Thyroid gland (tissue), 4 donors: ENCODE data around the gene PRR5. TPM values are rescaled to one million over a fixed set of nuclear protein-coding genes. Genes with fewer than 3 reads are reported as not detected.

ENCODE experiments used
- DNase-seq, 2 donors: peaks; one replicate each; pipeline ENCODE4 v3.0.0-alpha.2; 2019
- H3K27ac ChIP-seq, 3 donors: fragments of 200-600 bp; sonication (generic); 1 replicate in 2 of 3; 2 replicates in 1 of 3; pipeline ENCODE4 v1.5.1; 2016 to 2019; ENCODE audit warnings: mild to moderate bottlenecking in 1 of 3, moderate library complexity in 1 of 3
- H3K27me3 ChIP-seq: fragments of 200-600 bp; sonication (generic); one replicate; pipeline ENCODE4 v1.5.1; 2019
- H3K36me3 ChIP-seq, 2 donors: fragments of 200-600 bp; sonication (generic); one replicate each; pipeline ENCODE4 v1.5.1; 2016 to 2019
- H3K4me1 ChIP-seq, 2 donors: fragments of 200-600 bp; sonication (generic); one replicate each; pipeline ENCODE4 v1.5.1; 2017 to 2019
- H3K4me3 ChIP-seq, 3 donors: fragments of 200-600 bp; sonication (generic); replicated peaks in 1 of 3; 1 replicate in 2 of 3; 2 replicates in 1 of 3; pipeline ENCODE4 v1.5.1; 2016; ENCODE audit warnings: mild to moderate bottlenecking in 1 of 3
- H3K9me3 ChIP-seq: fragments of 200-600 bp; sonication (generic); one replicate; pipeline ENCODE4 v1.5.1; 2017
- CTCF ChIP-seq, 6 experiments: fragments of 200-600 bp in 3 of 6; fragments of 450-650 bp in 3 of 6; sonication (generic) in 3 of 6; IDR thresholded peaks; one replicate each; pipeline ENCODE4 v1.5.1; 2016 to 2019; ENCODE audit warnings: antibody characterized with exemption in 6 of 6, mild to moderate bottlenecking in 2 of 6, inconsistent platforms in 1 of 6, moderate library complexity in 1 of 6
- POLR2A ChIP-seq, 2 donors: fragments of 450-650 bp; IDR thresholded peaks; one replicate each; pipeline ENCODE4 v1.6.1; 2017; ENCODE audit warnings: antibody characterized with exemption in 2 of 2, mild to moderate bottlenecking in 2 of 2, moderate library complexity in 1 of 2
- WGBS, 2 donors: methylation state at CpG; one replicate each; pipeline ENCODE4 v1.1.5; 2017; 5-methylcytosine and 5-hydroxymethylcytosine counted together
- intact Hi-C: fragments of 100-400 bp; cut with DNase I; formaldehyde crosslinking; loops from one replicate; pipeline ENCODE4 v1.15.1; 2023
- total RNA-seq, 4 donors: library from RNA; depleted of rRNA; stranded (reverse); fragments of >200 nt; gene quantifications; one replicate each; pipeline ENCODE4 v1.2.3, GENCODE V29; 2016

Gene PRR5
- total RNA-seq, 4 donors from 2014 or later, result 17.3 to 31.8 (median 26.9) TPM

GRCh38 chr22:44748524-44748923 is 46.5 kb downstream of the PRR5 start:
- H3K36me3 ChIP-seq, result no peaks in the 10 kb centered on the region
- TF ChIP-seq CTCF (IDR thresholded peaks at IDR 0.05) (no peak), POLR2A (IDR thresholded peaks at IDR 0.05) (no peak)
- peaks cover 19 to 22% of the 10 kb centered on the region in 2 donors for H3K4me1 ChIP-seq
- intact Hi-C loops, result no loop called here
- H3K27me3 ChIP-seq, result no peaks in the 10 kb centered on the region
- WGBS, 2 donors, result 81 to 88% methylated on average over 7 of the region's 7 CpGs
- H3K4me3 ChIP-seq, result no peak overlapping the region
- peak overlapping the region in 1 of 3 donors; percentile 22 for H3K27ac ChIP-seq
- no peaks in the 10 kb centered on the region for H3K9me3 ChIP-seq
- DNase-seq, result no peak

DNA sequence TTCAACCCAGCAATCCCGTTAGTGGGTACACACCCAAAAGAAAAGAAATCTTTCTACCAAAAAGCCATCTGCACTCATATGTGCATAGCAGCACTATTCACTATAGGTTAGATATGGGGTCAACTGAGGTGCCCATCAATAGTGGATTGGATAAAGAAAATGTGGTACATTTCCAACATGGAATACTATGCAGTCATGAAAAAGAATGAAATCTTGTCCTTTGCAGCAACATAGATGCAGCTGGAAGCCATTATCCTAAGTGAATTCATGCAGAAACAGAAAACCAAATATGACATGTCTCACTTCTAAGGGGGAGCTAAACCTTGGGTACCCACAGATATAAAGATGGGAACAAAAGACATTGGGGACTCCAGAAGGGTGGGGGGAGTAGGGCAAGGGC is 48.5 kb downstream of the PRR5 start:
- Histone ChIP-seq H3K27me3 (no peaks in the 10 kb centered on the region), H3K36me3 (no peaks in the 10 kb centered on the region), H3K4me1 (peaks cover 35 to 41% of the 10 kb centered on the region in 2 donors), H3K4me3 (no peak overlapping the region), H3K27ac (no peak overlapping the region), H3K9me3 (no peaks in the 10 kb centered on the region)
- TF ChIP-seq CTCF (IDR thresholded peaks at IDR 0.05) (no peak), POLR2A (IDR thresholded peaks at IDR 0.05) (no peak)
- intact Hi-C loops, result no loop called here
- DNase-seq, result no peak
- WGBS, 2 donors, result 81 to 86% methylated on average over 1 of the region's 1 CpG

DNA sequence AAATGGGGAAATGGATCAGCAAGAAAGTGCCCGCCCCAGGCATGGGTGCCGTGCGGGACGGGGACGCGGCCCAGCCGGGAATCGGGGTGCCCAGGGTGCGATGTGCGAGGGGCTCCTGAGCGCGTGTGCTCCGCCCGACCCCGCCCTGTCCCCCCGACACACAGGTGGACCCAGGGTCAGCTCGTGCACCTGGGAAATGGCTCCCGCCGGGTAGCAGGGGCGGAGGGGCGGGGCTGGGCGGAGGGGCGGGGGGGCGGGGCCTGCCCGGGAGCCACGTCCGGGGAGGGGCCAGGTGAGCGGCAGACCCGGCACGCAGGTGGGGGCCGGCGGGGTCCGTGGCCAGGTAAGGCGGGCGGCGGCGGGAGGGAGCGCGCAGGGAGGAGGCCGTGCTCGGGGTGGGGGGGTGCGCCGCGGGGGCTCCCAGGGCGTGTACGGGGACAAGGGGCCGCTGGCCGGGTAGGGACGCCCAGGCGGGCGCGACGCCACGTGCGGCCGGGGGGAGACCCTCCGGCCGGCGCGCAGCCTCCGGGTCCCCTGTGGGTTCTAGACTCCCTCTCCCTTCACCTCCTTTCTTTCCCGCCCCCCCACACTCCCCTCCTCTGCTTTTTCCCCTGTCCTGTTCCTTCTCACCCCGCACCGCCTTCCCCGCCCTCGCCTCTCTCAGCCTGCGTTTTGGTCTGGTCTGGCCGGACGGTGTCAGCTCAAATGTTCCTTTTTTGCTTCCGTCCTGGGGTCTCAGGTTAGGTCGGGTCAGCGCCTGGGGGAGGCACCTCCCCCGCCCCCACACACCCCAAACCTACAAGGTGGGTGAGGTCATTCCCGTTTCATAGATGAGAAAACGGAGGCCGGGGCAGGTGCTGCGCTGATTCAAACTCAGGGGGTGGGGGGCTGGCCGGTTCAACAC is 50.5 kb downstream of the PRR5 start, which contains the start of gene ARHGAP8:
ARHGAP8 (plus strand) TSS at position 291 of the 904 bp plus-strand sequence. CDS start 33,953 bp downstream, outside the sequence.
- 3 to 5% methylated on average over 46 to 47 of the region's 78 CpGs for WGBS, 2 donors
- H3K27me3 ChIP-seq, result no peaks in the 10 kb centered on the region
- peaks cover 33 to 45% of the 10 kb centered on the region in 2 donors for H3K4me1 ChIP-seq

DNA sequence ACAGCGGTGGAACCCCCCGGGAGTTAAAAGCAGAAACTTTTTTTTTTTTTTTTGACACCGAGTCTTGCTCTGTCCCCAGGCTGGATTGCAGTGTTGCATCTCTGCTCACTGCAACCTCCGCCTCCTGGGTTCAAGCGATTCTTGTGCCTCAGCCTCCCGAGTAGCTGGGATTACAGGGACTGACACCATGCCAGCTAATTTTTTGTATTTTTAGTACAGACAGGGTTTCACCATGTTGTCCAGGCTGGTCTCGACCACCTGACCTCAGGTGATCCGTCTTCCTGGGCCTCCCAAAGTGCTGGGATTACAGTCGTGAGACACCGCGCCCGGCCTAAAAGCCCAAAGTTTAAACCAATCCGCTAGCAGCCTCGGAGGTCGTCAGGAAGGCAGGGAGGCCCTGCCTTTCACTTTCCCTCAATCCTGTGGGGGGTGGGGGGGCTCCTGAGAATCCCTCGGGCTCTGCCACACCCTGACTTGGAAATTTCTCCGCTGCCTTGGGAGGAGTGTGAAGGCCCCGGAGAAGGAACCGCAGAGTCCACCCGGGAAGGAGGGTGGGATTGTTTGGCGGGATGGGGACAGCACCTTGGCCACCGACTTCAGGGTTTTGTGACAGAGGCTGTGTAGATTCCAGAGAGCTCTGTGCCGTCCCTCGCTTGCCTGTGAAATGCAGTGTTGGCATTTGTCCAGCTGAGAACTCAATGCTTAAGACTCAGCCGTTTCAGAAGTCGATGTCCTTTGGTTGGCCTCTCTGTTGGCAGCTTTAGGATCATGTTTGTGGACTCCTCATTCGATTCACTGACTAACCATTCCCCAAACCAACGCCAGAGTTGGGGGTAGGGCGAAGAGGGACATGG is 51.4 kb downstream of the PRR5 start:
- Histone ChIP-seq H3K27me3 (no peaks in the 10 kb centered on the region), H3K4me1 (peaks cover 35 to 49% of the 10 kb centered on the region in 2 donors), H3K9me3 (no peaks in the 10 kb centered on the region), H3K36me3 (no peaks in the 10 kb centered on the region), H3K27ac (peak overlapping the region; percentile 70 to 90 (median 81)), H3K4me3 (peak overlapping the region in 2 of 3 donors; percentile 16 to 45)
- peak; percentile 75 for DNase-seq
- intact Hi-C loops, result no loop called here
- no peak for TF ChIP-seq CTCF (IDR thresholded peaks at IDR 0.05)
- peak in 1 of 2 donors; percentile 34 for TF ChIP-seq POLR2A (IDR thresholded peaks at IDR 0.05)
- WGBS, 2 donors, result 15 to 19% methylated on average over 16 to 29 of the region's 29 CpGs

More for the DNA sequence above, 50.5 kb downstream of the PRR5 start, which contains the start of gene ARHGAP8:
- H3K36me3 ChIP-seq, result no peaks in the 10 kb centered on the region
- no peaks in the 10 kb centered on the region for H3K9me3 ChIP-seq
- peak within 1 kb of the TSS in 2 of 3 donors; percentile 16 to 45 for H3K4me3 ChIP-seq
- peak within 1 kb of the TSS; percentile 70 to 90 (median 81) for H3K27ac ChIP-seq
- peak; percentile 77 to 81 for DNase-seq
- TF ChIP-seq CTCF (IDR thresholded peaks at IDR 0.05) (no peak), POLR2A (IDR thresholded peaks at IDR 0.05) (peak in 1 of 2 donors; percentile 38)
- intact Hi-C loops, result no loop called here
